Prostate gland (tissue), 2 donors: ENCODE measurements around the gene ARHGDIA. TPM values are rescaled to one million over a fixed set of nuclear protein-coding genes. Genes with fewer than 3 reads are reported as not detected.
A peak's percentile ranks its signal among the peaks of the same experiment; 100 is the strongest.

Experiments used
- DNase-seq: peaks from one replicate; pipeline ENCODE4 v3.0.0-alpha.2; 2019; ENCODE audit warnings: low spot score
- H3K27ac ChIP-seq, 2 donors: fragments of 200-600 bp; sonication (generic); 2 replicates each; pipeline ENCODE4 v1.5.1; 2017 to 2019
- H3K27me3 ChIP-seq: fragments of 200-600 bp; sonication (generic); replicated peaks from 2 replicates; pipeline ENCODE4 v1.5.1; 2019; ENCODE audit not compliant: insufficient read depth
- H3K36me3 ChIP-seq, 2 donors: fragments of 200-600 bp; sonication (generic); 1 replicate in 1 of 2; 2 replicates in 1 of 2; pipeline versions ENCODE4 v1.5.1 to v1.8.1; 2017 to 2019
- H3K4me1 ChIP-seq: fragments of 200-600 bp; sonication (generic); replicated peaks from 2 replicates; pipeline ENCODE4 v1.5.1; 2019
- H3K4me3 ChIP-seq, 2 donors: fragments of 200-600 bp; sonication (generic); 2 replicates each; pipeline ENCODE4 v1.5.1; 2017 to 2019
- H3K9me3 ChIP-seq: fragments of 200-600 bp; sonication (generic); 2 replicates; pipeline ENCODE4 v1.5.1; 2017
- POLR2A ChIP-seq: fragments of 450-650 bp; IDR thresholded peaks from one replicate; pipeline ENCODE4 v1.6.1; 2016; ENCODE audit warnings: antibody characterized with exemption, mild to moderate bottlenecking
- POLR2AphosphoS5 ChIP-seq: sonication (generic); formaldehyde crosslinking; IDR thresholded peaks from one replicate; pipeline ENCODE4 v1.6.1; 2017; ENCODE audit warnings: antibody characterized with exemption
- WGBS: methylation state at CpG from one replicate; pipeline ENCODE4 v1.1.5; 2018; 5-methylcytosine and 5-hydroxymethylcytosine counted together
- intact Hi-C: fragments of 100-400 bp; cut with DNase I; formaldehyde crosslinking; loops from one replicate; pipeline ENCODE4 v1.14.2; 2022
- total RNA-seq, 2 donors: library from RNA; depleted of rRNA; stranded (reverse); fragments of >200 nt; gene quantifications; one replicate each; pipeline ENCODE4 v1.1.0, GENCODE V29; 2016
- TF ChIP-seq, protein P1 (sequence below), 4 experiments: fragments of 200-600 bp in 2 of 4; fragments of 450-650 bp in 2 of 4; sonication (generic) in 2 of 4; IDR thresholded peaks; 1 replicate in 3 of 4; 2 replicates in 1 of 4; pipeline ENCODE4 v1.5.1; 2016 to 2019; ENCODE audit warnings: antibody characterized with exemption in 4 of 4, mild to moderate bottlenecking in 2 of 4, moderate library complexity in 2 of 4

The ARHGDIA gene
- total RNA-seq, 2 donors from 2014 or later: 193 to 274 TPM

DNA sequence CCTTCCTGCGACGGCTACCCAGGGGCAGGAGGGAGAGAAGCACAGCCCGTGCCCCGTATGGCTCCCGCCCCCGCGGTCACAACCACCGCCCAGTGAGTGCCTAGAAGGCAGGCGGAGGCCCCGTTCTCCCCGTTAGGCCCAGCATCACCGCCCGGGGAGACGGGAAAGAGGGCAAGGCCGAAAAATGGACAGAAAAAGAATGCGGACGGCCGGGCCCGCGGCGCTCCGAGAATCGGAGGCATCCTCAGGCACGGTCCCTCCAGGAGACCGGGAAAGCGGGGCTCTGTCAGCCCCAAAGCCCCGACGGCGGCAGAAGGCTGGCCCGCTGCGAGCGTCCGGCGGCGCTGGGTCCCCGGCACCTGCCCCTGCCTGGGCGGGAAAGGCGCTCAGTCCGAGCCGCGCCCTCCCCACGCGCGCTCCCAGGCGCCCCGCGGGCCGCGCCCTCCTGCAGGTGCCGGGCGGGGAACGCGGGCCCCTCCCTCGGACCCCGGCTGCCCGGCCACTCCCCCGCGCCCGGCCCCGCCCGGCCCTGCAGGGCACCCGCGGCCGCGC lies 38.5 kb downstream of the ARHGDIA start:
- DNase-seq: no peak
- H3K4me1 ChIP-seq: peaks cover 8% of the 10 kb centered on the region
- no peaks in the 10 kb centered on the region for H3K27me3 ChIP-seq
- TF ChIP-seq POLR2AphosphoS5 (no peak), POLR2A (peak; percentile 30)
- no peaks in the 10 kb centered on the region for H3K36me3 ChIP-seq
- intact Hi-C loops: no loop called here
- peak overlapping the region; percentile 78 to 79 for H3K4me3 ChIP-seq
- H3K9me3 ChIP-seq: no peaks in the 10 kb centered on the region
- peak overlapping the region; percentile 86 for H3K27ac ChIP-seq
- WGBS: under 1% methylated on average over 43 of the region's 65 CpGs

DNA sequence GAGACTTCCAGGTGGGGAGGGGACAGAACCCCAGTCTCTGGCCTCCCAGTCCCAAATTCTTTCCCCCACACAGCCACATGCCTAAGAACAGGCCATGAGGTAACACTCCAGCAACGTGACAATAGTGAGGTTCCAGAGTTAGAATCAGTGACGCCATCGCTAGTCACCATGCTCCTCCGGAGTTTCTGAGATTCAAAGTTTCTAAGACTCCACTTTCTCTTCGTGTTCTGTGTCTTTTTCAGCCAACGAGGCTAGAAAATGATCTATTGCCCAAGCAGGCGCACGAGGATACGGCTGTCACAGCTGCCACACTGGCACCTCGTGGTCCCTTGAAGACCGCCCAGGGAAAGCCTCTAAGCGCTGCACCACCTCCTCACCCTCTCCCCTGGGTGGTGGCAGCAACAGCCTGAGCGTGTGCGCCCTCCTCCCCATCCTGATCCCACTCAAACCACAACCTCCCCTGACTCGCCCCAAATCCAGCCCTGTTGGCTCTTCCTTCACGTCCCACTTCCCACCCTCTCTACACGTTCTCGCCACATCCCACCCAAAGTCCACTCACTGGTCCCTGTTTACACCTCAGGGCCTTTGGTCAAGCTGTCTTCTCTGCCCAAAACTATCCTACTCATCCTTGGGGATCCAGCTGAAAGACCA lies 39.1 kb downstream of the ARHGDIA start:
- intact Hi-C loops: no loop called here

DNA sequence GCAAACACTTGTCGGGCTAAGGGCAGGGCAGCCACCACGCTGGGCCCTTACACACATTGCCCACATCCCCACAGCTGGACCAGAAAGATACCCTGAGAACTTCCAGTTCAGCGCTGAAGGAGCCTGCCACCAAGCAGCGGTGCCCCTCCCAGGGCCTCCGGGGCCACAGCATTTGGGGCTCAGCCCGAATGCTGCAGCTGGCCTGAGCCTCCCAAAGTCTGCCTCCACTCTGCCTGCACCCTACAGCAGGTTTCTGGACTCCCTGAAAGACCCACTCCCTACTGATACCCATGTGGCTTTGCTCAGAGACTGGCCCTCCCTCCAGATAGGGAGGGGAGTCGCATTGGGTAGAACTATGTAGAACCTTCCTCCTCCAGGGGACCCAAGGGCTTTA lies 39.6 kb downstream of the ARHGDIA start:
- Histone ChIP-seq H3K27me3 (no peaks in the 10 kb centered on the region), H3K27ac (no peak overlapping the region), H3K4me1 (peaks cover 8% of the 10 kb centered on the region), H3K4me3 (no peak overlapping the region), H3K36me3 (no peaks in the 10 kb centered on the region), H3K9me3 (no peaks in the 10 kb centered on the region)
- TF ChIP-seq POLR2AphosphoS5: no peak
- WGBS: 81% methylated on average over 7 of the region's 7 CpGs
- no peak for DNase-seq
- intact Hi-C loops: no loop called here

More for the DNA sequence above, 39.1 kb downstream of the ARHGDIA start:
- 22% methylated on average over 18 of the region's 18 CpGs for WGBS
- Histone ChIP-seq H3K4me1 (peaks cover 8% of the 10 kb centered on the region), H3K4me3 (peak overlapping the region; percentile 78 to 79), H3K27me3 (no peaks in the 10 kb centered on the region), H3K9me3 (no peaks in the 10 kb centered on the region), H3K36me3 (no peaks in the 10 kb centered on the region), H3K27ac (peak overlapping the region; percentile 86)
- DNase-seq: no peak
- TF ChIP-seq, protein P1, sequence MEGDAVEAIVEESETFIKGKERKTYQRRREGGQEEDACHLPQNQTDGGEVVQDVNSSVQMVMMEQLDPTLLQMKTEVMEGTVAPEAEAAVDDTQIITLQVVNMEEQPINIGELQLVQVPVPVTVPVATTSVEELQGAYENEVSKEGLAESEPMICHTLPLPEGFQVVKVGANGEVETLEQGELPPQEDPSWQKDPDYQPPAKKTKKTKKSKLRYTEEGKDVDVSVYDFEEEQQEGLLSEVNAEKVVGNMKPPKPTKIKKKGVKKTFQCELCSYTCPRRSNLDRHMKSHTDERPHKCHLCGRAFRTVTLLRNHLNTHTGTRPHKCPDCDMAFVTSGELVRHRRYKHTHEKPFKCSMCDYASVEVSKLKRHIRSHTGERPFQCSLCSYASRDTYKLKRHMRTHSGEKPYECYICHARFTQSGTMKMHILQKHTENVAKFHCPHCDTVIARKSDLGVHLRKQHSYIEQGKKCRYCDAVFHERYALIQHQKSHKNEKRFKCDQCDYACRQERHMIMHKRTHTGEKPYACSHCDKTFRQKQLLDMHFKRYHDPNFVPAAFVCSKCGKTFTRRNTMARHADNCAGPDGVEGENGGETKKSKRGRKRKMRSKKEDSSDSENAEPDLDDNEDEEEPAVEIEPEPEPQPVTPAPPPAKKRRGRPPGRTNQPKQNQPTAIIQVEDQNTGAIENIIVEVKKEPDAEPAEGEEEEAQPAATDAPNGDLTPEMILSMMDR (IDR thresholded peaks at IDR 0.05): no peak
- no peak for TF ChIP-seq POLR2AphosphoS5
- no peak for TF ChIP-seq POLR2A

DNA sequence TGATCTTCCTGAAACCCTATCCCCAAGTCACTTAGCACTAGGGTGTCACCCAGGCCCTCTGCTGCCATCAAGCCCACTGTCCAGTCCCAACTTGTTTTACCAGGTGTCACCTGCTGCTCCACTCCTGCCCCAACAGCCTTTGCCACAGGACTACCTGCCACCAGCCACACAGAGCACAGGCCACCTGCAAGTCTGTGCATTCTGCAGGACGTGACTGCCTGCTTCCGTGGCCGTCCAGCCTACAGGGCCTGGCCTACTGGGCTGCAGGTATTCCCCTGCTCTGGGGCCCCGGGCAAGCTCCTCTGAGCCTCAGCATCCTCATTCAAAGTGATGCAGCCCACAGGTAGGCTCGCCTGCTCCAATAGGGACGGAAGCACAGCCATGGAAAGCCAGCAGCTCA lies 41.3 kb downstream of the ARHGDIA start:
- H3K36me3 ChIP-seq: no peaks in the 10 kb centered on the region
- no peaks in the 10 kb centered on the region for H3K27me3 ChIP-seq
- no peak overlapping the region for H3K27ac ChIP-seq
- TF ChIP-seq POLR2AphosphoS5 (no peak), POLR2A (no peak)
- TF ChIP-seq, protein P1 (IDR thresholded peaks at IDR 0.05): no peak
- intact Hi-C loops: no loop called here
- WGBS: 81% methylated on average over 6 of the region's 6 CpGs
- H3K9me3 ChIP-seq: no peaks in the 10 kb centered on the region
- peaks cover 8% of the 10 kb centered on the region for H3K4me1 ChIP-seq
- H3K4me3 ChIP-seq: no peak overlapping the region
- no peak for DNase-seq

DNA sequence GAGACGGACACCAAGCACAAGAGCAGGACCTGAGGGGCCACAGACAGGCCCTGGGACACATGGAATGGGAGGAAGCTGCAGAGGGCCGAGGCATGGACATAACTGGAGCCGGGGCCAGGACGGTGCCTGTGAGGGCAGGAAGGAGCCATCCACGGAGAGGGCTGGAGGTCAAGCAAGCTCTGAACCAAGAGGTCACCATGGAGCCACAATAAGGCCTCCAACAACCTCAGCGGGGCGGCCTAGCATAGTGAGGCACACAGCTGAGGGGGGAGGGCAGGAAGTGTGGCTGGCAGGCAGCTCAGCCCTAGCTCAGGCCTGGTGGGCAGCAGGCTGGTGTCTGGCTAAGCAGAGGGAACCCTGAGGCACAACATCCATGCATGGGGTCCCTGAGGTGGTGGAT lies 42.5 kb downstream of the ARHGDIA start:
- TF ChIP-seq, protein P1 (IDR thresholded peaks at IDR 0.05): no peak
- no peak for TF ChIP-seq POLR2A
- H3K27ac ChIP-seq: no peak overlapping the region
- WGBS: 84% methylated on average over 7 of the region's 7 CpGs
- no peak for DNase-seq
- H3K9me3 ChIP-seq: no peaks in the 10 kb centered on the region
- intact Hi-C loops: no loop called here
- no peaks in the 10 kb centered on the region for H3K27me3 ChIP-seq
- H3K4me3 ChIP-seq: no peak overlapping the region
- H3K36me3 ChIP-seq: no peaks in the 10 kb centered on the region
- H3K4me1 ChIP-seq: peaks cover under 1% of the 10 kb centered on the region
